ENCODE data around the gene TRPV3. TPM values are rescaled to one million over a fixed set of nuclear protein-coding genes. Genes with fewer than 3 reads are reported as not detected.

The TRPV3 gene
- total RNA-seq, 1 experiment from 2014 or later = 1.4 TPM

DNA sequence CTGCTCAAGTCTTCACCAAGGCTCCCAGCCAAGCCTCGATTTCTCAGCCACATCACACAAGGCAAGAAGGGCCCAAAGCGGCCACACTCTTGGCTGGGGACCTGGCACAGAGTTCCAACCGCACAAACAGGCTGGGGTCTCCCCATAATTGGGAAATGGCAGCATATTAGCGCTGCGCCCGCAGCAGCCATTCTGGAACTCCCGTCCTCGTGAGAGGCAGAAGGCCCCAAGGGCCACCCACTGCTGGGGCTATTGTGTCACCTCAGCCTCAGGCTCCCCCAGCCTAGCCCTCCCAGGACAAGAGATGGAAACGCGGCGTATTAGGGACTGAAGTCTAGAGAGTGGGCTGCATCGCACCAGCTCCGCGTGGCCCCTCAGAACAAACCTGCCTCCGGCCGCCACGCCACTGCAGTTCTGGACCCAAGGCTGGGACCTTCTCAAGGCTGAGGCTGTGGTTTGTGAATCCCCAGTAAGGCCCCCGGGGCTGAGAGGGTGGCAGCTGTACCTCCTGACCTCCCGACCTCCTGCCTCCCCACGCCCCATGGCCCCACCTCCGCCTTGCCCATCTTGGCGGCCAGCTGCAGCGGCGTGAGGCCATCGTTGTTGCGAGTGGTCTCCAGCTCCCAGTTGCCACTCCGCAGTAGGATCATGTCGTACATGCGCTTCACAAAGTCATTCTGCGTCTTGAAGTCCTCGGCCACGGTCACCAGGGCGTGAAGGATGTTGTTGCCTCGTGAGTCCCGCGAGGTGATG is 25.3 kb downstream of the TRPV3 start:
- Histone ChIP-seq H2AFZ (ENCODE audit: low read depth, low read length, poor library complexity, severe bottlenecking) (no peak overlapping the region), H3K9me3 (ENCODE audit: control insufficient read depth in 1 of 2, insufficient read depth in 1 of 2, low read depth in 1 of 2, low read length in 2 of 2) (no peaks in the 10 kb centered on the region), H3K4me1 (ENCODE audit: control insufficient read depth in 1 of 2, insufficient read depth in 2 of 2, low read length in 2 of 2) (peaks cover 5 to 16% of the 10 kb centered on the region in 2 experiments; a peak in 3 of 4 replicates), H3K27me3 (ENCODE audit: insufficient read depth, low read length) (no peaks in the 10 kb centered on the region), H3K36me3 (ENCODE audit: control insufficient read depth in 1 of 2, insufficient read depth in 2 of 2, low read length in 2 of 2) (no peaks in the 10 kb centered on the region), H3K4me3 (replicated peaks in 1 of 2; ENCODE audit: low read depth in 1 of 2, low read length in 2 of 2) (no peak overlapping the region), H3K9ac (ENCODE audit: low read length) (no peak overlapping the region), H3K9me2 (ENCODE audit: insufficient read depth) (no peaks in the 10 kb centered on the region), H3K79me2 (ENCODE audit: insufficient read depth, low read length) (no peaks in the 10 kb centered on the region), H3K27ac (ENCODE audit: low read depth, low read length) (no peak overlapping the region), H4K20me1 (ENCODE audit: insufficient read depth) (no peaks in the 10 kb centered on the region), H3K4me2 (ENCODE audit: low read length) (no peak overlapping the region)
- no peak for ATAC-seq
- TF ChIP-seq EZH2 (IDR thresholded peaks at IDR 0.05) (no peak), CBX3 (IDR thresholded peaks at IDR 0.05; ENCODE audit: low read depth) (no peak), YY1 (IDR thresholded peaks at IDR 0.05; ENCODE audit: extremely low read depth, insufficient replicate concordance, low read depth, low read length) (no peak), POLR2A (IDR thresholded peaks at IDR 0.05; ENCODE audit: borderline replicate concordance, extremely low read depth, insufficient read depth, insufficient read length) (no peak), FOSL1 (IDR thresholded peaks at IDR 0.05; ENCODE audit: low read depth) (no peak), SRF (IDR thresholded peaks at IDR 0.05; ENCODE audit: low read depth) (no peak), CEBPB (IDR thresholded peaks at IDR 0.05; ENCODE audit: low read depth) (no peak), RAD21 (IDR thresholded peaks at IDR 0.05; ENCODE audit: low read depth) (no peak), SP1 (IDR thresholded peaks at IDR 0.05; ENCODE audit: low read depth) (no peak), SIN3A (IDR thresholded peaks at IDR 0.05; ENCODE audit: low read depth) (no peak), POLR2AphosphoS5 (IDR thresholded peaks at IDR 0.05; ENCODE audit: low read depth, low read length) (no peak), JUND (IDR thresholded peaks at IDR 0.05) (no peak)
- TF ChIP-seq, protein P1, sequence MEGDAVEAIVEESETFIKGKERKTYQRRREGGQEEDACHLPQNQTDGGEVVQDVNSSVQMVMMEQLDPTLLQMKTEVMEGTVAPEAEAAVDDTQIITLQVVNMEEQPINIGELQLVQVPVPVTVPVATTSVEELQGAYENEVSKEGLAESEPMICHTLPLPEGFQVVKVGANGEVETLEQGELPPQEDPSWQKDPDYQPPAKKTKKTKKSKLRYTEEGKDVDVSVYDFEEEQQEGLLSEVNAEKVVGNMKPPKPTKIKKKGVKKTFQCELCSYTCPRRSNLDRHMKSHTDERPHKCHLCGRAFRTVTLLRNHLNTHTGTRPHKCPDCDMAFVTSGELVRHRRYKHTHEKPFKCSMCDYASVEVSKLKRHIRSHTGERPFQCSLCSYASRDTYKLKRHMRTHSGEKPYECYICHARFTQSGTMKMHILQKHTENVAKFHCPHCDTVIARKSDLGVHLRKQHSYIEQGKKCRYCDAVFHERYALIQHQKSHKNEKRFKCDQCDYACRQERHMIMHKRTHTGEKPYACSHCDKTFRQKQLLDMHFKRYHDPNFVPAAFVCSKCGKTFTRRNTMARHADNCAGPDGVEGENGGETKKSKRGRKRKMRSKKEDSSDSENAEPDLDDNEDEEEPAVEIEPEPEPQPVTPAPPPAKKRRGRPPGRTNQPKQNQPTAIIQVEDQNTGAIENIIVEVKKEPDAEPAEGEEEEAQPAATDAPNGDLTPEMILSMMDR (IDR thresholded peaks at IDR 0.05 in 2 of 3, conservative IDR thresholded peaks at IDR 0.05 in 1 of 3; ENCODE audit: borderline replicate concordance in 1 of 3, insufficient read depth in 1 of 3, low read depth in 2 of 3, low read length in 2 of 3) = no peak
- TF ChIP-seq, protein P2, sequence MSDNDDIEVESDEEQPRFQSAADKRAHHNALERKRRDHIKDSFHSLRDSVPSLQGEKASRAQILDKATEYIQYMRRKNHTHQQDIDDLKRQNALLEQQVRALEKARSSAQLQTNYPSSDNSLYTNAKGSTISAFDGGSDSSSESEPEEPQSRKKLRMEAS (IDR thresholded peaks at IDR 0.05) = no peak
- TF ChIP-seq, protein P3, sequence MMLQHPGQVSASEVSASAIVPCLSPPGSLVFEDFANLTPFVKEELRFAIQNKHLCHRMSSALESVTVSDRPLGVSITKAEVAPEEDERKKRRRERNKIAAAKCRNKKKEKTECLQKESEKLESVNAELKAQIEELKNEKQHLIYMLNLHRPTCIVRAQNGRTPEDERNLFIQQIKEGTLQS (IDR thresholded peaks at IDR 0.05) = no peak
- TF ChIP-seq, protein P4, sequence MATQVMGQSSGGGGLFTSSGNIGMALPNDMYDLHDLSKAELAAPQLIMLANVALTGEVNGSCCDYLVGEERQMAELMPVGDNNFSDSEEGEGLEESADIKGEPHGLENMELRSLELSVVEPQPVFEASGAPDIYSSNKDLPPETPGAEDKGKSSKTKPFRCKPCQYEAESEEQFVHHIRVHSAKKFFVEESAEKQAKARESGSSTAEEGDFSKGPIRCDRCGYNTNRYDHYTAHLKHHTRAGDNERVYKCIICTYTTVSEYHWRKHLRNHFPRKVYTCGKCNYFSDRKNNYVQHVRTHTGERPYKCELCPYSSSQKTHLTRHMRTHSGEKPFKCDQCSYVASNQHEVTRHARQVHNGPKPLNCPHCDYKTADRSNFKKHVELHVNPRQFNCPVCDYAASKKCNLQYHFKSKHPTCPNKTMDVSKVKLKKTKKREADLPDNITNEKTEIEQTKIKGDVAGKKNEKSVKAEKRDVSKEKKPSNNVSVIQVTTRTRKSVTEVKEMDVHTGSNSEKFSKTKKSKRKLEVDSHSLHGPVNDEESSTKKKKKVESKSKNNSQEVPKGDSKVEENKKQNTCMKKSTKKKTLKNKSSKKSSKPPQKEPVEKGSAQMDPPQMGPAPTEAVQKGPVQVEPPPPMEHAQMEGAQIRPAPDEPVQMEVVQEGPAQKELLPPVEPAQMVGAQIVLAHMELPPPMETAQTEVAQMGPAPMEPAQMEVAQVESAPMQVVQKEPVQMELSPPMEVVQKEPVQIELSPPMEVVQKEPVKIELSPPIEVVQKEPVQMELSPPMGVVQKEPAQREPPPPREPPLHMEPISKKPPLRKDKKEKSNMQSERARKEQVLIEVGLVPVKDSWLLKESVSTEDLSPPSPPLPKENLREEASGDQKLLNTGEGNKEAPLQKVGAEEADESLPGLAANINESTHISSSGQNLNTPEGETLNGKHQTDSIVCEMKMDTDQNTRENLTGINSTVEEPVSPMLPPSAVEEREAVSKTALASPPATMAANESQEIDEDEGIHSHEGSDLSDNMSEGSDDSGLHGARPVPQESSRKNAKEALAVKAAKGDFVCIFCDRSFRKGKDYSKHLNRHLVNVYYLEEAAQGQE (IDR thresholded peaks at IDR 0.05; ENCODE audit: low read depth) = no peak
- ChIA-PET POLR2A (no interaction called here), RAD21 (ENCODE audit: low non-redundant PET in 1 of 2, low total read pairs in 2 of 2, uncharacterized antibody in 2 of 2, unreplicated experiment in 2 of 2) (no interaction called here), CTCF (no interaction called here)
- intact Hi-C loops (cut with micrococcal nuclease) = loop anchor here (10.0 kb wide), 1 partner anchor 487 kb away; no protein-coding TSS in a partner anchor
- no peak for DNase-seq (ENCODE audit: low read depth, low spot score)
- no TSS peak for BruUV-seq (replicated peaks)

Measured in HCT116 (cell line).